DOHH2 (cell line): ENCODE data around the gene SCN8A.

ENCODE experiments used
- EZH2phosphoT487 ChIP-seq: fragments of 200-600 bp; sonication (generic); IDR thresholded peaks from 2 replicates; pipeline ENCODE4 v1.6.1; 2017; ENCODE audit warnings: borderline replicate concordance, mild to moderate bottlenecking, antibody characterized with exemption, low read length, moderate library complexity, mixed read lengths
- TF ChIP-seq, protein P1 (sequence below): fragments of 200-600 bp; sonication (generic); IDR thresholded peaks from one replicate; pipeline ENCODE4 v1.5.1; 2014; ENCODE audit warnings: antibody characterized with exemption, mild to moderate bottlenecking, low read depth, low read length; ENCODE audit not compliant: poor library complexity, severe bottlenecking

- TF ChIP-seq, protein P1, sequence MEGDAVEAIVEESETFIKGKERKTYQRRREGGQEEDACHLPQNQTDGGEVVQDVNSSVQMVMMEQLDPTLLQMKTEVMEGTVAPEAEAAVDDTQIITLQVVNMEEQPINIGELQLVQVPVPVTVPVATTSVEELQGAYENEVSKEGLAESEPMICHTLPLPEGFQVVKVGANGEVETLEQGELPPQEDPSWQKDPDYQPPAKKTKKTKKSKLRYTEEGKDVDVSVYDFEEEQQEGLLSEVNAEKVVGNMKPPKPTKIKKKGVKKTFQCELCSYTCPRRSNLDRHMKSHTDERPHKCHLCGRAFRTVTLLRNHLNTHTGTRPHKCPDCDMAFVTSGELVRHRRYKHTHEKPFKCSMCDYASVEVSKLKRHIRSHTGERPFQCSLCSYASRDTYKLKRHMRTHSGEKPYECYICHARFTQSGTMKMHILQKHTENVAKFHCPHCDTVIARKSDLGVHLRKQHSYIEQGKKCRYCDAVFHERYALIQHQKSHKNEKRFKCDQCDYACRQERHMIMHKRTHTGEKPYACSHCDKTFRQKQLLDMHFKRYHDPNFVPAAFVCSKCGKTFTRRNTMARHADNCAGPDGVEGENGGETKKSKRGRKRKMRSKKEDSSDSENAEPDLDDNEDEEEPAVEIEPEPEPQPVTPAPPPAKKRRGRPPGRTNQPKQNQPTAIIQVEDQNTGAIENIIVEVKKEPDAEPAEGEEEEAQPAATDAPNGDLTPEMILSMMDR, result no peak
- no peak for TF ChIP-seq EZH2phosphoT487
Observed at GRCh38 chr12:51753980-51754675, 163.1 kb downstream of the SCN8A start.
